IPS-NIHi7 (cell line): ENCODE measurements around the gene BUB3.

Source experiments
- DNase-seq: peaks from one replicate; pipeline ENCODE4 v3.0.0; 2012; ENCODE audit warnings: mixed read lengths; ENCODE audit errors: extremely low spot score

The BUB3 gene

GRCh38 chr10:123154092-123154710 is at the start of gene BUB3:
Gene BUB3, plus strand, starts transcription at chr10:123154402. Its CDS starts 516 bp downstream, at chr10:123154918.
- DNase-seq: peak; percentile 97

- no peak for DNase-seq
Measured at GRCh38 chr10:123109466-123109865, 44.7 kb upstream of the BUB3 start.

GRCh38 chr10:123117644-123118417 is 36.4 kb upstream of the BUB3 start:
- DNase-seq: peak; percentile 70

- DNase-seq: no peak
Measured at GRCh38 chr10:123119081-123119480, 35.1 kb upstream of the BUB3 start.

GRCh38 chr10:123126246-123126645 is 28.0 kb upstream of the BUB3 start:
- no peak for DNase-seq

GRCh38 chr10:123129618-123130271 is 24.5 kb upstream of the BUB3 start:
- DNase-seq: no peak

GRCh38 chr10:123132576-123133477 is 21.4 kb upstream of the BUB3 start:
- DNase-seq: peak; percentile 90

- DNase-seq: no peak
Measured at GRCh38 chr10:123133541-123134342, 20.5 kb upstream of the BUB3 start.

- DNase-seq: no peak
Measured at GRCh38 chr10:123134343-123134914, 19.8 kb upstream of the BUB3 start.

GRCh38 chr10:123134915-123135414 is 19.2 kb upstream of the BUB3 start:
- peak; percentile 27 for DNase-seq

- DNase-seq: peak; percentile 51
Measured at GRCh38 chr10:123135415-123136141, 18.6 kb upstream of the BUB3 start, which contains the start of gene HMX3. Gene HMX3, plus strand, starts transcription at chr10:123135970. Its CDS starts 81 bp downstream, at chr10:123136051.

- DNase-seq: peak; percentile 10
Measured at GRCh38 chr10:123136221-123136805, 17.9 kb upstream of the BUB3 start.

GRCh38 chr10:123136806-123137642 is 17.2 kb upstream of the BUB3 start:
- DNase-seq: peak; percentile 32

GRCh38 chr10:123139165-123139520 is 15.1 kb upstream of the BUB3 start:
- DNase-seq: no peak

- peak; percentile 41 for DNase-seq
Measured at GRCh38 chr10:123139521-123140163, 14.6 kb upstream of the BUB3 start.

GRCh38 chr10:123140164-123140982 is 13.8 kb upstream of the BUB3 start:
- DNase-seq: peak; percentile 15

- no peak for DNase-seq
Measured at GRCh38 chr10:123140983-123141390, 13.2 kb upstream of the BUB3 start.
